ENCODE data around the gene MCUR1. TPM values are rescaled to one million over a fixed set of nuclear protein-coding genes. Genes with fewer than 3 reads are reported as not detected.
"Not testable (repeated sequence)": the region's sequence is repeated elsewhere in the genome, so short reads cannot be mapped to it uniquely, and the experiment has no call there.

The MCUR1 gene
- 10 to 100 TPM; 21.6 to 26.1 (median 25.0) TPM for total RNA-seq
- 20.7 TPM for polyA plus RNA-seq
- long read RNA-seq, donor 1, full-length matches to known transcripts: 32 of 42 reads
- long read RNA-seq, donor 1, partial matches to known transcripts: 1 of 42 reads
- long read RNA-seq, donor 1, other reads (novel, unspliced or antisense): 9 of 42 reads
- long read RNA-seq, donor 2, full-length matches to known transcripts: 21 of 23 reads
- long read RNA-seq, donor 2, partial matches to known transcripts: 0 of 23 reads
- long read RNA-seq, donor 2, other reads (novel, unspliced or antisense): 2 of 23 reads
- long read RNA-seq, donor 3, full-length matches to known transcripts: 35 of 44 reads
- long read RNA-seq, donor 3, partial matches to known transcripts: 3 of 44 reads
- long read RNA-seq, donor 3, other reads (novel, unspliced or antisense): 6 of 44 reads
- long read RNA-seq, donor 4, full-length matches to known transcripts: 22 of 28 reads
- long read RNA-seq, donor 4, partial matches to known transcripts: 0 of 28 reads
- long read RNA-seq, donor 4, other reads (novel, unspliced or antisense): 6 of 28 reads

GRCh38 chr6:13814176-13814937, at the start of gene MCUR1:
TSS of gene MCUR1 (minus strand) at chr6:13814557. CDS start at chr6:13814429, 128 bp downstream.
- Histone ChIP-seq H3K27me3 (ENCODE audit: control insufficient read depth, insufficient read depth) (no peaks in the 10 kb centered on the region), H3K4me3 (ENCODE audit: low read length) (peak within 1 kb of the TSS; percentile 93), H3K27ac (ENCODE audit: low read length) (peak within 1 kb of the TSS; percentile 84), H3K9me3 (ENCODE audit: control insufficient read depth, low read length) (no peaks in the 10 kb centered on the region), H3K4me1 (ENCODE audit: control insufficient read depth, insufficient read depth, low read length) (peaks cover 7% of the 10 kb centered on the region)
- peak; percentile 88 to 96 (median 95) for DNase-seq
- under 1% methylated on average over 81 of the region's 81 CpGs for WGBS
- intact Hi-C loops (cut with DNase I): no loop called here
- peak; percentile 96 to 97 for ATAC-seq

GRCh38 chr6:13863699-13864155, 49.4 kb upstream of the MCUR1 start:
- Histone ChIP-seq H3K4me3 (ENCODE audit: low read length) (no peak overlapping the region), H3K4me1 (ENCODE audit: control insufficient read depth, insufficient read depth, low read length) (no peaks in the 10 kb centered on the region), H3K27me3 (ENCODE audit: control insufficient read depth, insufficient read depth) (no peaks in the 10 kb centered on the region), H3K27ac (ENCODE audit: low read length) (no peak overlapping the region), H3K9me3 (ENCODE audit: control insufficient read depth, low read length) (no peaks in the 10 kb centered on the region)
- WGBS: 45% methylated on average over 2 of the region's 2 CpGs
- ATAC-seq (no peak), DNase-seq (no peak)
- intact Hi-C loops (cut with DNase I): no loop called here

GRCh38 chr6:13860556-13861185, 46.3 kb upstream of the MCUR1 start:
- ATAC-seq; H3K27me3 ChIP-seq (ENCODE audit: control insufficient read depth, insufficient read depth); H3K9me3 ChIP-seq (ENCODE audit: control insufficient read depth, low read length); H3K4me3 ChIP-seq (ENCODE audit: low read length); DNase-seq; H3K4me1 ChIP-seq (ENCODE audit: control insufficient read depth, insufficient read depth, low read length); H3K27ac ChIP-seq (ENCODE audit: low read length); intact Hi-C loops (cut with DNase I): not testable (repeated sequence)
- WGBS: 94% methylated on average over 3 of the region's 3 CpGs

GRCh38 chr6:13859871-13860555, 45.7 kb upstream of the MCUR1 start:
- intact Hi-C loops (cut with DNase I): no loop called here
- Histone ChIP-seq H3K27me3 (ENCODE audit: control insufficient read depth, insufficient read depth) (no peaks in the 10 kb centered on the region), H3K4me1 (ENCODE audit: control insufficient read depth, insufficient read depth, low read length) (no peaks in the 10 kb centered on the region), H3K9me3 (ENCODE audit: control insufficient read depth, low read length) (no peaks in the 10 kb centered on the region), H3K27ac (ENCODE audit: low read length) (no peak overlapping the region), H3K4me3 (ENCODE audit: low read length) (peak overlapping the region; percentile 22)
- 24% methylated on average over 66 of the region's 66 CpGs for WGBS
- peak; percentile 31 to 37 for ATAC-seq
- peak in 2 of 3 donors; percentile 48 to 55 for DNase-seq

GRCh38 chr6:13854716-13855250, 40.4 kb upstream of the MCUR1 start:
- ATAC-seq (no peak), DNase-seq (no peak)
- Histone ChIP-seq H3K27ac (ENCODE audit: low read length) (no peak overlapping the region), H3K9me3 (ENCODE audit: control insufficient read depth, low read length) (no peaks in the 10 kb centered on the region), H3K4me1 (ENCODE audit: control insufficient read depth, insufficient read depth, low read length) (no peaks in the 10 kb centered on the region), H3K4me3 (ENCODE audit: low read length) (no peak overlapping the region), H3K27me3 (ENCODE audit: control insufficient read depth, insufficient read depth) (no peaks in the 10 kb centered on the region)
- intact Hi-C loops (cut with DNase I): no loop called here
- 81% methylated on average over 34 of the region's 34 CpGs for WGBS

GRCh38 chr6:13853871-13854270, 39.5 kb upstream of the MCUR1 start:
- Histone ChIP-seq H3K4me3 (ENCODE audit: low read length) (no peak overlapping the region), H3K4me1 (ENCODE audit: control insufficient read depth, insufficient read depth, low read length) (no peaks in the 10 kb centered on the region), H3K27me3 (ENCODE audit: control insufficient read depth, insufficient read depth) (no peaks in the 10 kb centered on the region), H3K9me3 (ENCODE audit: control insufficient read depth, low read length) (no peaks in the 10 kb centered on the region), H3K27ac (ENCODE audit: low read length) (no peak overlapping the region)
- ATAC-seq (no peak), DNase-seq (no peak)
- 84% methylated on average over 4 of the region's 5 CpGs for WGBS
- intact Hi-C loops (cut with DNase I): no loop called here

GRCh38 chr6:13851803-13852202, 37.4 kb upstream of the MCUR1 start:
- Histone ChIP-seq H3K4me1 (ENCODE audit: control insufficient read depth, insufficient read depth, low read length) (no peaks in the 10 kb centered on the region), H3K4me3 (ENCODE audit: low read length) (no peak overlapping the region), H3K27me3 (ENCODE audit: control insufficient read depth, insufficient read depth) (no peaks in the 10 kb centered on the region), H3K9me3 (ENCODE audit: control insufficient read depth, low read length) (no peaks in the 10 kb centered on the region), H3K27ac (ENCODE audit: low read length) (no peak overlapping the region)
- 78% methylated on average over 2 of the region's 2 CpGs for WGBS
- intact Hi-C loops (cut with DNase I): no loop called here
- DNase-seq: no peak
- no peak for ATAC-seq

GRCh38 chr6:13851330-13851729, 37.0 kb upstream of the MCUR1 start:
- DNase-seq (no peak), ATAC-seq (no peak)
- Histone ChIP-seq H3K27ac (ENCODE audit: low read length) (no peak overlapping the region), H3K4me1 (ENCODE audit: control insufficient read depth, insufficient read depth, low read length) (no peaks in the 10 kb centered on the region), H3K4me3 (ENCODE audit: low read length) (no peak overlapping the region), H3K9me3 (ENCODE audit: control insufficient read depth, low read length) (no peaks in the 10 kb centered on the region), H3K27me3 (ENCODE audit: control insufficient read depth, insufficient read depth) (no peaks in the 10 kb centered on the region)
- 93% methylated on average over 3 of the region's 3 CpGs for WGBS
- intact Hi-C loops (cut with DNase I): no loop called here

GRCh38 chr6:13850690-13851089, 36.3 kb upstream of the MCUR1 start:
- H3K27me3 ChIP-seq (ENCODE audit: control insufficient read depth, insufficient read depth); DNase-seq; H3K4me3 ChIP-seq (ENCODE audit: low read length); H3K9me3 ChIP-seq (ENCODE audit: control insufficient read depth, low read length); H3K4me1 ChIP-seq (ENCODE audit: control insufficient read depth, insufficient read depth, low read length); ATAC-seq; intact Hi-C loops (cut with DNase I); H3K27ac ChIP-seq (ENCODE audit: low read length): not testable (repeated sequence)
- 95% methylated on average over 5 of the region's 5 CpGs for whole genome bisulfite sequencing

- WGBS: 39% methylated on average over 5 of the region's 5 CpGs
- H3K9me3 ChIP-seq (ENCODE audit: control insufficient read depth, low read length): no peaks in the 10 kb centered on the region
- DNase-seq (peak in 1 of 3 donors; percentile 24), ATAC-seq (no peak)
- intact Hi-C loops (cut with DNase I): no loop called here
- H3K4me1 ChIP-seq (ENCODE audit: control insufficient read depth, insufficient read depth, low read length): no peaks in the 10 kb centered on the region
- no peaks in the 10 kb centered on the region for H3K27me3 ChIP-seq (ENCODE audit: control insufficient read depth, insufficient read depth)
- no peak overlapping the region for H3K27ac ChIP-seq (ENCODE audit: low read length)
- H3K4me3 ChIP-seq (ENCODE audit: low read length): no peak overlapping the region
Measured at GRCh38 chr6:13848522-13849150, 34.3 kb upstream of the MCUR1 start.
